GM04503 (cell line): ENCODE measurements around the gene MFN2.

Source experiments
- DNase-seq: peaks from one replicate; pipeline ENCODE4 v3.0.0-alpha.2; 2012; ENCODE audit warnings: low read depth

MFN2 gene

GRCh38 chr1:12049616-12050015 lies 69.4 kb downstream of the MFN2 start:
- no peak for DNase-seq

DNA sequence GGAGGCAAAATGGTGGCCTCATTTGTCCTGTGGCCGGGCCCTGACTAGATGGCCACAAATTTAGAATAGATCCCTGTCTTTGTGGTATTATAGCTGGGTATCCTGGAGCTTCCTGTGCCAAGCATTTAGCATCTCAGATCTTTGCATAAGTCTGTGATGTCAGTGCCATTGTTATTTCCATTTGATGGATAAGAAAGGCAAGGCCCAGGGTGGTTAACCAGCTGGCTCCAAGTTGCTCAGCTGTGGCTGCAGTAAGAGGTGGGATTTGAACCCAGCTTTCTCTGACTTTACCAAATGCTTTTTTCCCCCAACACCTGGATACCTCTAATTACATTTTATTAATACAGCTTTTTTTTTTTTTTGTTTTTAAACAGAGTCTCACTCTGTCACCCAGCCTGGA lies 71.1 kb downstream of the MFN2 start:
- no peak for DNase-seq

DNA sequence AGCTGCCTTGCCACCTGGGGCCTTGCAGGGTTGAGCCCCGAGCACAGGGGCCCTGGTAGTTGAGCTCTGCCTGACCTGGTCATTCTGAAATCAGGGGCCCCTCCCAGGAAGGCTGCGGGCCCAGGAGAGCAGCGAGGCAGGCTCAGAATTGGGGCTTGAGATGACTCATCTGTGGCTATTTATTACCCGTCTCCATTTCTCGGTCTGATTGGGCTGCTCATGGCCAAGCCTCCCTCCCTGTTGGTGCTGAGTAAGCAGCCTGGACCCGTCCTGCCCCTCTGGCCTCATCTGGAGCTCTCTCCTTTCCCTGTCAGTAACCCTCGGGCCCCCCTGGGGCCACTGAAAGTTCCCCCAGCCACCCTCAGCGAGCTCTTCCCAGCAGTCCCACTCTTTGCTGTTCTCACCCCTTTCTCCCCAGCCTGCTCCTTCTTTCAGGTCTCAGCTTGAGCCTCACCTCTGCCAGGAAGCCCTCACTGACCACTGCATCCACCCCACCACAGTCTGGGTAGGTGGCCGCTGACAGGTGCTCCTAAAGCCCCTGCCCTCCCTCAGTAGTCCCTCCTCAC lies 71.8 kb downstream of the MFN2 start:
- peak; percentile 51 for DNase-seq

GRCh38 chr1:12052997-12053686 lies 72.9 kb downstream of the MFN2 start:
- no peak for DNase-seq

DNA sequence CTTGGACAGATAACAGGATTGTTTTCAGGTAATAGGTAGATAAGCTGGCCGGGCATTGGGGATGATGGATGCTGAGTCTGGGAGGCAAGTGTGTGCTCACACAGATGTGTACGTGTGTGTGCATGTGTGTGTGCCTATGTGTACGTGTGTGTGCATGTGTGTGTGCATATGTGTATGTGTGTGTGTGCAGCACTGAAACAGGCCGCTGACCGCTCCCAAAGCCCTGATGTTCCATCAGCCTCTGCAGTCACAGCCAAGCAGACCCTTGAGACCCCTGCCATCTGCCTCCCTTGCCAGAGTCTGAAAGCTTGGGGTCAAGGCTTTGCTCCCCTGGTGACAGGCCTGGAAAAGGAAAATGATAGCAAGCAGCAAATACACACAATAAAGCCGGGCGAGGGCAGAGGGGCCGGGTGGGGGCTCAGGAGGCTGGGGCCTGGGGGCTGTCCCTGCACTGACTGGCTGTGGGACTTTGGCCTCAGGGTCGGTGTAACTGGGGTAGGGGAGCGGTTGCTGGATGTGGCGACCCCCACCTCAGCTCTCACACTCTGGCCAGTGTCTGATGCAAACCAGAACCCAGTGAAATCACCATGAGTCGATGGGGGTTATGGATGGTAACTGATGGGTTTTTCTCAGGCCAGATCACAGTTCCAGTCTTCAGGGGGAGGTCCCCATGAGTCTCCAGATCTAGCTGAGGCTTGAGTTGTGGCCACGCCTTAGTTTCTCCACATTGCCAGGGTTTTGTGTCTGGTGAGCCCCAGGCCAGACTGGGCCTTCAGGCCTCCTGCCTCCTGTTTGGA lies 73.7 kb downstream of the MFN2 start:
- DNase-seq = no peak

GRCh38 chr1:12055259-12055658 lies 75.0 kb downstream of the MFN2 start:
- DNase-seq = no peak

DNA sequence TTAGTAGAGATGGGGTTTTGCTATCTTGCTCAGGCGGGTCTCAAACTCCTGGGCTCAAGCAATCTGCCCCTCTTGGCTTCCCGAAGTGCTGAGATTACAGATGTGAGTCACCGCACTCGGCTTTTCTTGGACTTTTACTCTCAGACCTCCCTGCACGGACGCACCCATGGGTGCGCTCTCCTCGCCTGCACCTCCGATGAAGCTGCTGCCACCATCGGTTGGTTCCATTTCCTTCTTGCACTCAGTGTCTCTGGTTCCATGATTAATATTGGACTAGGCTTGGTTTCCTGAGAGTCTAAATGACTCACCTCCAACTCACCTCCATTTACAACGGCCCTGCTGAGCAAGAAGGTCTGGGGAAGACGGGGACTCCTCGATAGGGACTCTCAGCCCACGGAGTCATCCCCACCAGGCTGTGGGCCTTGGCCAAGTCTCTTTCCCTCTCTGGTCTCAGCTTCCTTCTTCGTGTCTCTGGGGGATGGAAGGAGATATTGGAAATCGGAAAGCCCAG lies 76.1 kb downstream of the MFN2 start:
- DNase-seq = no peak

DNA sequence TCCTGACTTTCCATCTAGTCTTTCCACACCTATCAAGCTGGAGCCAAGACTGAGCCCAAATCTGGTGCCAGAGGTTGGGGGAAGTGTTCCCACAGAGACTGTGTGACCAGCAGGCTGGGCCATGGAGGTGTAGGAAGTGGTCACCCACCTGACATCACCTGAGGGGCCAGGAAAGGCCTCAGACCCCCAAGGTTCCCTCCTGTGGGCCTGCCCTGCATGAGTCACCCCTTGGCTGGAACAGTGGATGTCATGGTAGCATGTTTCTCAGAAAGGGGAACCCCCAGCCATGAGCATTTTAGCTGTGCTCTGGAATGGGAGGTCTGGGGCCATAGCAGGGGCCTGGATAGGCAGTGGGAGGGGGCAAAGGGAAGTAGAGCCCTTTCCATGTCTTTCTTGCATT lies 77.1 kb downstream of the MFN2 start:
- DNase-seq = no peak

DNA sequence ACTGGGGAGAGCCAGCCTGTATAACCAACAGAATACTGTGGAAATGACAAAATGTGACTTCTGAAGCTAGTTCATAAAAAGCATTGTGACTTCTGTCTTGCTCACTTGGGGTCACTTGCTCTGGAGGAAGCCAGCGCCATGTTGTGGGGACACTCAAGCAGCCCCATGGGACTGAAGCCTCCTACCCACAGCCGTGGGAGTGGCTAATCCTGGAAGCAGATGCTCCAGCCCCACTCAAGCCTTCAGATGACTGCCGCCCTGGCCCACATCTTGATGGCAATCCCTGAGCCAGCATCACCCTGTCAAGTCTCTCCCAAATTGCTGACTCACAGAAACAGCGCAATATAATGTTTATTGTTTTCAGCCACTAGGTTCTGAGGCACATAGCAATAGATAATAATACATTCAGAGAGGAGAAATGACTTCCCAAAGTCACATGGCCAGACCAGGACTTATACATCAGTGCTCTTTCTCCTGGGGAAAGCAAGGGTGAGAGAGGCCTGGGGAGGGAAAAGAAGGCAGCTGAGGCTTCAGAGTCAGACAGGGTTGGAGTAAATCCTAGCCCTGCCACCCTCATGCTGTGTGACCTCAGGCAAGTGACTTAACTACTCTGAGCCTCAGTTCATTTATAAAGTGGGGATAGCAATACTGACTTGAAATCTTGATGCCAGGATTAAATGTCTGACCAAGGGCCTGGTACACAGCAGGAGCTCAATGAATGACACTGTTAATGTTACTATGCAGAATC lies 77.9 kb downstream of the MFN2 start:
- DNase-seq = no peak

DNA sequence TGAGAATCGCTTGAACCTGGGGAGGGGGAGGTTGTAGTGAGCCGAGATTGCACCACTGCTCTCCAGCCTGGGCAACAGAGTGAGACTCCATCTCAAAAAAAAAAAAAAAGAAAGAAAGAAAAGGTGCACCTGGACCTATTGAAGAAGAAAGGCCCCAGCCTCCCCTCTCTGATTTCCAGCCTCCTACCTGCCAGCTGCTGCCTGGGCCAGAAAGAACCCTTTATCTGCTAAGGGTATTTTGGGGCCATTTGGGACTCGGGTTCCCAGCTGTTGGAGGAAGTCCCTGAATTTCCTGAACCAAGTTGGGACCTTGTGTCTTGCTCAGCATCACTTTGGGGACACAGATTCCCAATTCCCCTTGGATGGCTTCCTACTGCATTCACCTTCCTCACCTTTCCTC lies 79.0 kb downstream of the MFN2 start:
- DNase-seq = no peak

GRCh38 chr1:12059722-12060464 lies 79.6 kb downstream of the MFN2 start:
- DNase-seq = no peak

GRCh38 chr1:12060500-12060899 lies 80.3 kb downstream of the MFN2 start:
- DNase-seq = no peak
